OCI-LY7 (cell line): ENCODE data around the gene SLC16A6.
"Not testable (repeated sequence)": the region's sequence is repeated elsewhere in the genome, so short reads cannot be mapped to it uniquely, and the experiment has no call there.

Experiments
- EZH2phosphoT487 ChIP-seq: fragments of 200-600 bp; sonication (generic); IDR thresholded peaks from 2 replicates; pipeline ENCODE4 v1.6.1; 2018; ENCODE audit warnings: low read depth, borderline replicate concordance, mild to moderate bottlenecking, mixed run types, antibody characterized with exemption, low read length, moderate library complexity, mixed read lengths
- TF ChIP-seq, protein P1 (sequence below): fragments of 200-600 bp; sonication (generic); conservative IDR thresholded peaks from 2 replicates; pipeline ENCODE4 v1.5.1; 2014; ENCODE audit warnings: mild to moderate bottlenecking, antibody characterized with exemption, low read length, moderate library complexity, mixed read lengths

DNA sequence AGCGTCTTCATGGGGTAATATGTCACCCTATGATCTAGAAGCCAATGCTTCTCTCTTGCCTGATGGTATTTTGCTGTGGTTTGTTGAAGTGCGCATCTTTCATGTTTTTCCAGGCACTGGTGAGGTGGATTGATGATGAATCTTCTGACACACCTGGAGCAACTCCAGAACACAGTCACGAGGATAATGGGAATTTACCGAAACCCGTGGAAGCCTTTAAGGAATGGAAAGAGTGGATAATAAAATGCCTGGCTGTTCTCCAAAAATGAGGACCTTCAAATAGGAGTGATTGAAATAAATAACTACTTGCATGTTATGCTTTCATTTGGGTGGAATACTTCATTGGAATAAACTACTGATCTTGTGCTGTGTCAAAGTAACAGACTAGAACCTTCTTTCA is 34.2 kb downstream of the SLC16A6 start:
- TF ChIP-seq, protein P1, sequence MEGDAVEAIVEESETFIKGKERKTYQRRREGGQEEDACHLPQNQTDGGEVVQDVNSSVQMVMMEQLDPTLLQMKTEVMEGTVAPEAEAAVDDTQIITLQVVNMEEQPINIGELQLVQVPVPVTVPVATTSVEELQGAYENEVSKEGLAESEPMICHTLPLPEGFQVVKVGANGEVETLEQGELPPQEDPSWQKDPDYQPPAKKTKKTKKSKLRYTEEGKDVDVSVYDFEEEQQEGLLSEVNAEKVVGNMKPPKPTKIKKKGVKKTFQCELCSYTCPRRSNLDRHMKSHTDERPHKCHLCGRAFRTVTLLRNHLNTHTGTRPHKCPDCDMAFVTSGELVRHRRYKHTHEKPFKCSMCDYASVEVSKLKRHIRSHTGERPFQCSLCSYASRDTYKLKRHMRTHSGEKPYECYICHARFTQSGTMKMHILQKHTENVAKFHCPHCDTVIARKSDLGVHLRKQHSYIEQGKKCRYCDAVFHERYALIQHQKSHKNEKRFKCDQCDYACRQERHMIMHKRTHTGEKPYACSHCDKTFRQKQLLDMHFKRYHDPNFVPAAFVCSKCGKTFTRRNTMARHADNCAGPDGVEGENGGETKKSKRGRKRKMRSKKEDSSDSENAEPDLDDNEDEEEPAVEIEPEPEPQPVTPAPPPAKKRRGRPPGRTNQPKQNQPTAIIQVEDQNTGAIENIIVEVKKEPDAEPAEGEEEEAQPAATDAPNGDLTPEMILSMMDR, result not testable (repeated sequence)
- not testable (repeated sequence) for TF ChIP-seq EZH2phosphoT487
